IMR-90 (cell line): ENCODE results near the gene COG2. TPM values are rescaled to one million over a fixed set of nuclear protein-coding genes. Genes with fewer than 3 reads are reported as not detected.

Experiments used
- ATAC-seq: fragments of 200-7000 bp; cut with Tn5 transposase; 2 replicates; pipeline ENCODE4 v1.9.1; 2020; ENCODE audit warnings: low read depth, mild to moderate bottlenecking, moderate library complexity
- BruUV-seq: library from RNA; stranded (reverse); fragments of 400-500 nt; replicated peaks from 2 replicates; lab custom pipeline; 2021; lab: Mats Ljungman, UMichigan
- CTCF ChIA-PET: fragments of 300-600 bp; formaldehyde crosslinking; extraction: SDS; loops from one replicate; lab custom pipeline; 2021; ENCODE audit warnings: antibody characterized with exemption; lab: Yijun Ruan, JAX
- POLR2A ChIA-PET: fragments of 300-600 bp; sonication (Branson Sonifier 250); formaldehyde crosslinking; loops from one replicate; lab custom pipeline; 2022; ENCODE audit warnings: antibody characterized with exemption; ENCODE audit not compliant: unreplicated experiment; lab: Charles Lee
- DNase-seq: peaks from one replicate; pipeline ENCODE4 v3.0.0; 2013
- H2AFZ ChIP-seq: replicated peaks from 2 replicates; pipeline ENCODE3; 2013; ENCODE audit warnings: low read length, mild to moderate bottlenecking; ENCODE audit not compliant: poor library complexity
- H2AK5ac ChIP-seq: 2 replicates; pipeline ENCODE4 v1.6.1; 2013; ENCODE audit warnings: low read depth, low read length, inconsistent platforms
- H2AK9ac ChIP-seq: replicated peaks from 2 replicates; pipeline ENCODE3; 2013; ENCODE audit warnings: mild to moderate bottlenecking, low read depth, low read length, moderate library complexity; ENCODE audit not compliant: poor library complexity
- H2BK120ac ChIP-seq: 2 replicates; pipeline ENCODE4 v1.6.1; 2013; ENCODE audit warnings: low read depth, low read length, inconsistent platforms
- H2BK15ac ChIP-seq: 3 replicates; pipeline ENCODE4 v1.6.1; 2013; ENCODE audit warnings: low read depth, low read length, inconsistent platforms
- H2BK20ac ChIP-seq: 2 replicates; pipeline ENCODE4 v1.6.1; 2013; ENCODE audit warnings: low read depth, mild to moderate bottlenecking, inconsistent platforms, low read length, moderate library complexity
- H2BK5ac ChIP-seq: 2 replicates; pipeline ENCODE4 v1.6.1; 2013; ENCODE audit warnings: mild to moderate bottlenecking, low read depth, low read length, inconsistent platforms; ENCODE audit not compliant: poor library complexity, severe bottlenecking
- H3K14ac ChIP-seq: replicated peaks from 2 replicates; pipeline ENCODE4 v1.6.1; 2013; ENCODE audit warnings: low read depth, low read length, inconsistent platforms
- H3K18ac ChIP-seq: 2 replicates; pipeline ENCODE4 v1.6.1; 2013; ENCODE audit warnings: low read depth, low read length, control low read depth
- H3K23ac ChIP-seq: 2 replicates; pipeline ENCODE4 v1.6.1; 2013; ENCODE audit warnings: low read depth, low read length, inconsistent platforms
- H3K27ac ChIP-seq: 2 replicates; pipeline ENCODE4 v1.5.1; 2013; ENCODE audit warnings: mild to moderate bottlenecking, control low read depth, low read length; ENCODE audit not compliant: insufficient read depth
- H3K27me3 ChIP-seq: 2 replicates; pipeline ENCODE4 v1.6.1; 2013; ENCODE audit warnings: low read length; ENCODE audit not compliant: control insufficient read depth, insufficient read depth
- H3K36me3 ChIP-seq: 2 replicates; pipeline ENCODE4 v1.6.1; 2013; ENCODE audit warnings: low read length, mixed read lengths; ENCODE audit not compliant: control insufficient read depth, insufficient read depth
- H3K4ac ChIP-seq: 2 replicates; pipeline ENCODE4 v1.6.1; 2013; ENCODE audit warnings: low read depth, low read length, inconsistent platforms
- H3K4me1 ChIP-seq: 2 replicates; pipeline ENCODE4 v1.6.1; 2013; ENCODE audit warnings: low read length, mixed read lengths; ENCODE audit not compliant: control insufficient read depth, insufficient read depth
- H3K4me2 ChIP-seq: 2 replicates; pipeline ENCODE4 v1.6.1; 2013; ENCODE audit warnings: low read depth, mild to moderate bottlenecking, control low read depth, low read length, moderate library complexity
- H3K4me3 ChIP-seq: 2 replicates; pipeline ENCODE4 v1.5.1; 2013; ENCODE audit warnings: low read depth, mild to moderate bottlenecking, control low read depth, low read length, moderate library complexity; ENCODE audit not compliant: insufficient read depth
- H3K56ac ChIP-seq: 2 replicates; pipeline ENCODE4 v1.6.1; 2013; ENCODE audit warnings: low read length, inconsistent platforms; ENCODE audit not compliant: insufficient read depth; ENCODE audit errors: extremely low read depth
- H3K79me1 ChIP-seq, 2 experiments: 2 replicates each; pipeline ENCODE4 v1.6.1; 2013; ENCODE audit warnings: low read length in 2 of 2, inconsistent platforms in 1 of 2, low read depth in 1 of 2
- H3K9ac ChIP-seq: 2 replicates; pipeline ENCODE4 v1.6.1; 2013; ENCODE audit warnings: low read depth, low read length, control low read depth
- H3K9me1 ChIP-seq: 2 replicates; pipeline ENCODE4 v1.6.1; 2013; ENCODE audit warnings: low read length, inconsistent platforms; ENCODE audit not compliant: insufficient read depth
- H3K9me3 ChIP-seq: 2 replicates; pipeline ENCODE4 v1.6.1; 2013; ENCODE audit warnings: low read length; ENCODE audit not compliant: control insufficient read depth, insufficient read depth
- H4K20me1 ChIP-seq: 2 replicates; pipeline ENCODE4 v1.6.1; 2013; ENCODE audit warnings: low read length, inconsistent platforms; ENCODE audit not compliant: insufficient read depth
- H4K5ac ChIP-seq: 2 replicates; pipeline ENCODE4 v1.6.1; 2013; ENCODE audit warnings: mild to moderate bottlenecking, low read depth, low read length, control low read depth
- H4K8ac ChIP-seq, 2 experiments: 2 replicates each; pipeline ENCODE4 v1.6.1; 2013; ENCODE audit warnings: low read depth in 2 of 2, low read length in 2 of 2, control low read depth in 1 of 2, inconsistent platforms in 1 of 2
- H4K91ac ChIP-seq: 2 replicates; pipeline ENCODE4 v1.6.1; 2013; ENCODE audit warnings: low read depth, low read length, inconsistent platforms; ENCODE audit not compliant: insufficient read depth
- BHLHE40 ChIP-seq: fragments of 150-350 bp; IDR thresholded peaks from 2 replicates; pipeline ENCODE4 v1.6.1; 2016; ENCODE audit warnings: mild to moderate bottlenecking, low read depth, low read length
- CEBPB ChIP-seq: IDR thresholded peaks from 2 replicates; pipeline ENCODE4 v1.6.1; 2012; ENCODE audit warnings: low read depth, low read length, improper control_type of control experiment
- CHD1 ChIP-seq: IDR thresholded peaks from 2 replicates; pipeline ENCODE4 v1.6.1; 2012; ENCODE audit warnings: low read depth, low read length, improper control_type of control experiment
- CTCF ChIP-seq: conservative IDR thresholded peaks from 2 replicates; pipeline ENCODE4 v1.5.1; 2012; ENCODE audit warnings: mild to moderate bottlenecking, low read depth, low read length, improper control_type of control experiment
- FOS ChIP-seq: fragments of 150-350 bp; IDR thresholded peaks from 2 replicates; pipeline ENCODE4 v1.6.1; 2016; ENCODE audit warnings: low read depth, low read length
- MAFK ChIP-seq: IDR thresholded peaks from 2 replicates; pipeline ENCODE4 v1.6.1; 2012; ENCODE audit warnings: low read depth, low read length, improper control_type of control experiment
- MAZ ChIP-seq: IDR thresholded peaks from 2 replicates; pipeline ENCODE4 v1.6.1; 2012; ENCODE audit warnings: low read depth, mild to moderate bottlenecking, low read length, improper control_type of control experiment, moderate library complexity, borderline replicate concordance
- MXI1 ChIP-seq: IDR thresholded peaks from 2 replicates; pipeline ENCODE4 v1.6.1; 2012; ENCODE audit warnings: low read depth, mild to moderate bottlenecking, low read length, moderate library complexity, borderline replicate concordance
- NFE2L2 ChIP-seq: fragments of 150-350 bp; IDR thresholded peaks from 2 replicates; pipeline ENCODE4 v1.6.1; 2016; ENCODE audit warnings: low read depth, mild to moderate bottlenecking, low read length
- POLR2A ChIP-seq: IDR thresholded peaks from 2 replicates; pipeline ENCODE4 v1.6.1; 2012; ENCODE audit warnings: mild to moderate bottlenecking, low read depth, low read length
- RAD21 ChIP-seq: IDR thresholded peaks from 2 replicates; pipeline ENCODE4 v1.6.1; 2012; ENCODE audit warnings: low read length, improper control_type of control experiment
- RCOR1 ChIP-seq: IDR thresholded peaks from 2 replicates; pipeline ENCODE4 v1.6.1; 2012; ENCODE audit warnings: mild to moderate bottlenecking, low read length, improper control_type of control experiment; ENCODE audit not compliant: insufficient replicate concordance
- RFX5 ChIP-seq: IDR thresholded peaks from 2 replicates; pipeline ENCODE4 v1.8.0; 2012; ENCODE audit warnings: low read depth, mild to moderate bottlenecking, low read length, moderate library complexity
- SMC3 ChIP-seq: fragments of 150-350 bp; IDR thresholded peaks from 2 replicates; pipeline ENCODE4 v1.6.1; 2016; ENCODE audit warnings: low read depth, mild to moderate bottlenecking, antibody characterized with exemption, low read length, moderate library complexity
- USF2 ChIP-seq: fragments of 150-350 bp; IDR thresholded peaks from 2 replicates; pipeline ENCODE4 v1.6.1; 2017; ENCODE audit warnings: mild to moderate bottlenecking, antibody characterized with exemption, low read length, low read depth
- WGBS, 2 experiments: methylation state at CpG; one replicate each; pipeline versions ENCODE4 v1.1.5 to v1.1.7; 2013; ENCODE audit warnings: missing lambda C conversion rate in 2 of 2; ENCODE audit not compliant: insufficient read length in 1 of 2; ENCODE audit errors: extremely low coverage in 2 of 2; 5-methylcytosine and 5-hydroxymethylcytosine counted together
- dilution Hi-C: fragments of 300-500 bp; cut with HindIII; formaldehyde crosslinking; loops from one replicate; pipeline ENCODE4 v1.14.3; 2018; ENCODE audit warnings: low sequenced_read_pairs; ENCODE audit not compliant: unreplicated experiment
- in situ Hi-C: fragments of 300-500 bp; cut with MboI; formaldehyde crosslinking; loops from 3 replicates; pipeline ENCODE4 v1.14.3; 2019; ENCODE audit warnings: low sequenced_read_pairs, inconsistent platforms, mixed read lengths
- intact Hi-C: fragments of 100-400 bp; cut with micrococcal nuclease; formaldehyde crosslinking; loops from 2 replicates; pipeline ENCODE4 v1.10.0; 2022
- polyA plus RNA-seq, 3 experiments: library from polyadenylated mRNA; depleted of rRNA; stranded (reverse); fragments of >200 nt; gene quantifications; 2 replicates each; pipeline ENCODE4 v1.2.3, GENCODE V29; 2012; ENCODE audit warnings: low replicate concordance in 1 of 3
- total RNA-seq: library from RNA; depleted of rRNA; stranded (reverse); fragments of >200 nt; gene quantifications from 2 replicates; pipeline ENCODE4 v1.2.3, GENCODE V29; 2012
- TF ChIP-seq, protein P1 (sequence below): fragments of 150-350 bp; IDR thresholded peaks from 2 replicates; pipeline ENCODE4 v1.6.1; 2016; ENCODE audit warnings: low read depth, mild to moderate bottlenecking, low read length, moderate library complexity, borderline replicate concordance

COG2 gene
- total and polyA plus RNA-seq, 2 of the 4 experiments (the other 2 are of a cell fraction), result 9.1 to 16.7 TPM

- no peak overlapping the region for H2AK9ac ChIP-seq
- no peaks in the 10 kb centered on the region for H3K36me3 ChIP-seq
- peaks cover 9% of the 10 kb centered on the region for H3K4me1 ChIP-seq
- no peak overlapping the region for H4K8ac ChIP-seq
- H3K9me3 ChIP-seq, result no peaks in the 10 kb centered on the region
- no peak overlapping the region for H3K18ac ChIP-seq
- H3K56ac ChIP-seq, result no peak overlapping the region
- no TSS peak for BruUV-seq
- dilution Hi-C loops (no loop called here), intact Hi-C loops (loop anchor here (5.0 kb wide), 1 partner anchor 41 kb away; no protein-coding TSS in a partner anchor), in situ Hi-C loops (no loop called here)
- H3K4me2 ChIP-seq, result no peak overlapping the region
- H3K79me1 ChIP-seq, result no peaks in the 10 kb centered on the region
- ChIA-PET POLR2A (no interaction called here), CTCF (no interaction called here)
- no peak overlapping the region for H2BK5ac ChIP-seq
- H3K14ac ChIP-seq, result no peak overlapping the region
- no peak overlapping the region for H3K4ac ChIP-seq
- no peak overlapping the region for H4K91ac ChIP-seq
- no peak overlapping the region for H2BK120ac ChIP-seq
- DNase-seq, result peak; percentile 5
- H2BK15ac ChIP-seq, result no peak overlapping the region
- H3K9me1 ChIP-seq, result peaks cover 4% of the 10 kb centered on the region; the same call in 1 of the 2 replicates
- peak overlapping the region; percentile 58 for H2AFZ ChIP-seq
- no peak overlapping the region for H3K9ac ChIP-seq
- H3K23ac ChIP-seq, result no peak overlapping the region
- no peaks in the 10 kb centered on the region for H4K20me1 ChIP-seq
- no peak overlapping the region for H2BK20ac ChIP-seq
- H3K4me3 ChIP-seq, result no peak overlapping the region
- TF ChIP-seq, protein P1, sequence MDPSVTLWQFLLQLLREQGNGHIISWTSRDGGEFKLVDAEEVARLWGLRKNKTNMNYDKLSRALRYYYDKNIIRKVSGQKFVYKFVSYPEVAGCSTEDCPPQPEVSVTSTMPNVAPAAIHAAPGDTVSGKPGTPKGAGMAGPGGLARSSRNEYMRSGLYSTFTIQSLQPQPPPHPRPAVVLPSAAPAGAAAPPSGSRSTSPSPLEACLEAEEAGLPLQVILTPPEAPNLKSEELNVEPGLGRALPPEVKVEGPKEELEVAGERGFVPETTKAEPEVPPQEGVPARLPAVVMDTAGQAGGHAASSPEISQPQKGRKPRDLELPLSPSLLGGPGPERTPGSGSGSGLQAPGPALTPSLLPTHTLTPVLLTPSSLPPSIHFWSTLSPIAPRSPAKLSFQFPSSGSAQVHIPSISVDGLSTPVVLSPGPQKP, result no peak
- no peak for TF ChIP-seq RCOR1
- TF ChIP-seq CTCF, result no peak
- TF ChIP-seq FOS, result no peak
- no peak for TF ChIP-seq POLR2A
- no peak for TF ChIP-seq USF2
- no peak for TF ChIP-seq MAZ
- TF ChIP-seq RFX5, result no peak
- TF ChIP-seq RAD21, result no peak
- TF ChIP-seq BHLHE40, result no peak
- TF ChIP-seq SMC3, result no peak
- no peak for TF ChIP-seq NFE2L2
- TF ChIP-seq CEBPB, result no peak
- TF ChIP-seq MXI1, result no peak
- no peak for TF ChIP-seq MAFK
- no peak for TF ChIP-seq CHD1
- H3K27ac ChIP-seq, result no peak overlapping the region
- H3K27me3 ChIP-seq, result peaks cover 7% of the 10 kb centered on the region; the same call in 1 of the 2 replicates
- no CpG with 5 or more reads among the region's 3 CpGs for WGBS, 2 experiments
- no peak for ATAC-seq
- H2AK5ac ChIP-seq, result no peak overlapping the region
- H4K5ac ChIP-seq, result no peak overlapping the region
These were observed 69.0 kb downstream of the COG2 start for GRCh38 chr1:230711245-230711644.
